OCI-LY7 (cell line): ENCODE measurements around the gene INSYN2B. TPM values are rescaled to one million over a fixed set of nuclear protein-coding genes. Genes with fewer than 3 reads are reported as not detected.

Experiments
- BruUV-seq: library from RNA; stranded (reverse); fragments of 400-500 nt; replicated peaks from 2 replicates; lab custom pipeline; 2021; lab: Mats Ljungman, UMichigan
- CTCF ChIA-PET: fragments of 300-600 bp; sonication (Branson Sonifier 250); formaldehyde crosslinking; loops from one replicate; lab custom pipeline; 2022; ENCODE audit warnings: antibody characterized with exemption; ENCODE audit not compliant: unreplicated experiment; lab: Charles Lee
- POLR2A ChIA-PET: fragments of 300-600 bp; sonication (Branson Sonifier 250); formaldehyde crosslinking; loops from one replicate; lab custom pipeline; 2022; ENCODE audit warnings: antibody characterized with exemption; lab: Charles Lee
- DNase-seq: peaks from one replicate; pipeline ENCODE4 v3.0.0-alpha.2; 2015; ENCODE audit warnings: low spot score
- H2AFZ ChIP-seq: fragments of 200-600 bp; sonication (generic), shearing (Covaris generic); 2 replicates; pipeline ENCODE4 v1.6.1; 2014; ENCODE audit warnings: mild to moderate bottlenecking, antibody characterized with exemption, low read length, moderate library complexity
- H3K27ac ChIP-seq: fragments of 200-600 bp; sonication (generic); 2 replicates; pipeline ENCODE4 v1.5.1; 2014; ENCODE audit warnings: mixed run types, low read depth, mild to moderate bottlenecking, moderate library complexity, low read length, inconsistent platforms; ENCODE audit not compliant: poor library complexity, severe bottlenecking
- H3K36me3 ChIP-seq: fragments of 200-600 bp; sonication (generic); 2 replicates; pipeline ENCODE4 v1.6.1; 2014; ENCODE audit warnings: mild to moderate bottlenecking, antibody characterized with exemption, low read length, moderate library complexity, mixed read lengths; ENCODE audit not compliant: insufficient read depth
- H3K4me1 ChIP-seq: fragments of 200-600 bp; sonication (generic); 2 replicates; pipeline ENCODE4 v1.5.1; 2014; ENCODE audit warnings: mild to moderate bottlenecking, low read length; ENCODE audit not compliant: insufficient read depth, poor library complexity, severe bottlenecking
- H3K4me2 ChIP-seq: fragments of 200-600 bp; sonication (generic); 2 replicates; pipeline ENCODE4 v1.6.1; 2014; ENCODE audit warnings: mild to moderate bottlenecking, low read length
- H3K4me3 ChIP-seq: fragments of 200-600 bp; sonication (generic); 2 replicates; pipeline ENCODE4 v1.5.1; 2014; ENCODE audit warnings: mild to moderate bottlenecking, low read depth, low read length; ENCODE audit not compliant: poor library complexity, severe bottlenecking
- H3K79me2 ChIP-seq: fragments of 200-600 bp; sonication (generic); 2 replicates; pipeline ENCODE4 v1.6.1; 2016; ENCODE audit warnings: low read depth, mild to moderate bottlenecking, low read length, moderate library complexity, mixed read lengths; ENCODE audit not compliant: insufficient read depth
- H3K9me2 ChIP-seq: fragments of 200-600 bp; sonication (generic); 2 replicates; pipeline ENCODE4 v1.6.1; 2016; ENCODE audit warnings: mild to moderate bottlenecking, low read length, mixed read lengths; ENCODE audit not compliant: insufficient read depth
- H3K9me3 ChIP-seq: fragments of 200-600 bp; sonication (generic); 2 replicates; pipeline ENCODE4 v1.6.1; 2014; ENCODE audit warnings: mild to moderate bottlenecking, mixed run types, low read length, mixed read lengths
- H4K20me1 ChIP-seq: fragments of 200-600 bp; sonication (generic); 2 replicates; pipeline ENCODE4 v1.6.1; 2014; ENCODE audit warnings: mild to moderate bottlenecking, antibody characterized with exemption, low read length, moderate library complexity, mixed read lengths; ENCODE audit not compliant: insufficient read depth
- CTCF ChIP-seq: fragments of 200-600 bp; sonication (generic); conservative IDR thresholded peaks from 2 replicates; pipeline ENCODE4 v1.5.1; 2014; ENCODE audit warnings: mild to moderate bottlenecking, antibody characterized with exemption, low read length, moderate library complexity, mixed read lengths
- EZH2phosphoT487 ChIP-seq: fragments of 200-600 bp; sonication (generic); IDR thresholded peaks from 2 replicates; pipeline ENCODE4 v1.6.1; 2018; ENCODE audit warnings: low read depth, borderline replicate concordance, mild to moderate bottlenecking, mixed run types, antibody characterized with exemption, low read length, moderate library complexity, mixed read lengths
- intact Hi-C: fragments of 100-400 bp; cut with micrococcal nuclease; formaldehyde crosslinking; loops from one replicate; pipeline ENCODE4 v1.10.0; 2022; ENCODE audit not compliant: unreplicated experiment
- total RNA-seq, 2 experiments: library from RNA; depleted of rRNA in 1 of 2; stranded (reverse); fragments of >200 nt in 1 of 2; shearing (Covaris generic) in 1 of 2; gene quantifications; 2 replicates each; pipeline ENCODE4 v1.2.3, GENCODE V29; 2014 to 2022

INSYN2B gene
- total RNA-seq, 2 experiments from 2014 or later, result not detected

DNA sequence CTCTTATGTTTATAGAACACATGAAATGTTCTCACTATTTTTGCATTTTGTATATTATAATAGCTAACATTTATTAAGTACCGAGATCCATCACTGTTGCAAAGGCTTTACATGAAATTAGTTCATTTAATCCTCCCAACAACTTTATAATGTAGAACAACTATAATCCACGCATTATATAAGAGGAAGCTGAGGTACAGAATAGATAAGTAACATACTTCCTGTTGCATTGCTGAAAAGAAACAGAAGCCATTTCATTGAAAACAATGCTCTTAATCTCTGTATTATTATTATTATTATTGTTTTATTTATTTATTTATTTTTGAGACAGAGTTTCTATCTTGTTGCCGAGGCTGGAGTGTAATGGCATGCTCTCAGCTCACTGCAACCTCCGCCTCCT, 7.9 kb upstream of the INSYN2B start:
- no peak for TF ChIP-seq CTCF
- no peak for TF ChIP-seq EZH2phosphoT487
- Histone ChIP-seq H3K36me3 (peaks cover 78% of the 10 kb centered on the region), H3K9me3 (no peaks in the 10 kb centered on the region), H3K4me2 (no peak overlapping the region), H3K9me2 (no peaks in the 10 kb centered on the region), H2AFZ (no peak overlapping the region), H3K4me3 (no peak overlapping the region), H4K20me1 (no peaks in the 10 kb centered on the region), H3K79me2 (no peaks in the 10 kb centered on the region), H3K4me1 (no peaks in the 10 kb centered on the region), H3K27ac (no peak overlapping the region)
- ChIA-PET CTCF (no interaction called here), POLR2A (interaction anchor here (0.7 to 1.0 kb wide), 3 partner anchors 11 to 35 kb away, joined by 3 to 4 read pairs (median 3); no protein-coding TSS in a partner anchor)
- intact Hi-C loops, result no loop called here
- no TSS peak for BruUV-seq
- no peak for DNase-seq

DNA sequence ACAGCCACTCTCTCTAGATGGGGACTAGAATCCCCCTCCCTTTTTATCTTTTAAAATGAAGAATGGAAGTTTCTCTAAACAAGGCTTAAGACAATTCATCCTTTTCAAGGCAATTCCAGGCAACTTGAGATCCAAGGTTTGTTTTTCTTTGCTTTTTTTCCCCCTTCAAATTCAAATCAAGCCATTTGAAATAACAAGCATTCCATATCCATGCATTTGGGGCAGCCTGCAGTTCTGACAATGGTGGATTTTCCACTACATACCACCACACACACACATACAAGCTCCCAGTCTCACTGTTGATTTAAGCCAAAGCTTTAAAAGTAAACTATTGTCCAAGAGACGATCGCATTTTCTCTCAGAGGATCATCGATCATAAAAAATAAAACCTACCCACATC, 424 bp downstream of the INSYN2B start:
- Histone ChIP-seq H3K4me2 (no peak overlapping the region), H3K27ac (no peak overlapping the region), H3K4me1 (no peaks in the 10 kb centered on the region), H3K79me2 (no peaks in the 10 kb centered on the region), H3K9me2 (no peaks in the 10 kb centered on the region), H4K20me1 (no peaks in the 10 kb centered on the region), H3K36me3 (peaks cover 23% of the 10 kb centered on the region), H3K9me3 (no peaks in the 10 kb centered on the region), H3K4me3 (no peak overlapping the region), H2AFZ (no peak overlapping the region)
- ChIA-PET POLR2A (no interaction called here), CTCF (interaction anchor here (0.6 kb wide), 1 partner anchor 42 kb away, joined by 3 read pairs; no protein-coding TSS in a partner anchor)
- BruUV-seq, result no TSS peak
- DNase-seq, result no peak
- TF ChIP-seq CTCF, result no peak
- no peak for TF ChIP-seq EZH2phosphoT487
- intact Hi-C loops, result no loop called here

- DNase-seq, result no peak
- no peak for TF ChIP-seq EZH2phosphoT487
- TF ChIP-seq CTCF, result no peak
- POLR2A ChIA-PET, result no interaction called here
- Histone ChIP-seq H3K4me1 (no peaks in the 10 kb centered on the region), H2AFZ (no peak overlapping the region), H3K36me3 (peaks cover 15% of the 10 kb centered on the region), H3K4me2 (no peak overlapping the region), H3K9me2 (no peaks in the 10 kb centered on the region), H3K79me2 (no peaks in the 10 kb centered on the region), H3K9me3 (no peaks in the 10 kb centered on the region), H3K27ac (no peak overlapping the region), H3K4me3 (no peak overlapping the region), H4K20me1 (no peaks in the 10 kb centered on the region)
- CTCF ChIA-PET, result no interaction called here
- BruUV-seq, result no TSS peak
- intact Hi-C loops, result no loop called here
Measured at GRCh38 chr5:169978714-169979113, 1.6 kb downstream of the INSYN2B start.
